Measurements from ENCODE around the gene GTF2H1. TPM values are rescaled to one million over a fixed set of nuclear protein-coding genes. Genes with fewer than 3 reads are reported as not detected.
"Not testable (repeated sequence)": the region's sequence is repeated elsewhere in the genome, so short reads cannot be mapped to it uniquely, and the experiment has no call there.

GTF2H1 gene
- total RNA-seq, 6 experiments from 2014 or later: 45.3 to 58.1 (median 52.7) TPM

- no peaks in the 10 kb centered on the region for H3K9me3 Mint-ChIP-seq
- peaks cover 3% of the 10 kb centered on the region for H3K27me3 Mint-ChIP-seq (ENCODE audit: insufficient read depth)
- peaks cover 59% of the 10 kb centered on the region for H3K4me1 Mint-ChIP-seq (ENCODE audit: low read depth)
- peak overlapping the region; percentile 15 for H3K27ac Mint-ChIP-seq
- TF ChIP-seq CTCF (IDR thresholded peaks at IDR 0.05): no peak
- H3K36me3 Mint-ChIP-seq (ENCODE audit: low read depth): peaks cover 53% of the 10 kb centered on the region
- no peak for DNase-seq
- H3K4me3 Mint-ChIP-seq: peak overlapping the region; percentile 99
These were observed 2.5 kb upstream of the GTF2H1 start for GRCh38 chr11:18319914-18320313.

- Mint-ChIP-seq H3K36me3 (ENCODE audit: low read depth) (peaks cover 53% of the 10 kb centered on the region), H3K4me3 (peak overlapping the region; percentile 99), H3K9me3 (no peaks in the 10 kb centered on the region), H3K4me1 (ENCODE audit: low read depth) (peaks cover 61% of the 10 kb centered on the region), H3K27ac (peak overlapping the region; percentile 37), H3K27me3 (ENCODE audit: insufficient read depth) (peaks cover 3% of the 10 kb centered on the region)
- DNase-seq: no peak
- TF ChIP-seq CTCF (IDR thresholded peaks at IDR 0.05): no peak
These were observed 1.8 kb upstream of the GTF2H1 start for GRCh38 chr11:18320617-18321016.

- Mint-ChIP-seq H3K9me3 (no peaks in the 10 kb centered on the region), H3K27ac (peak overlapping the region; percentile 100), H3K27me3 (ENCODE audit: insufficient read depth) (peaks cover 3% of the 10 kb centered on the region), H3K4me1 (ENCODE audit: low read depth) (peaks cover 67% of the 10 kb centered on the region), H3K36me3 (ENCODE audit: low read depth) (peaks cover 48% of the 10 kb centered on the region), H3K4me3 (peak overlapping the region; percentile 99)
- no peak for DNase-seq
- no peak for TF ChIP-seq CTCF (IDR thresholded peaks at IDR 0.05)
These were observed 794 bp upstream of the GTF2H1 start for GRCh38 chr11:18321578-18321968.

GRCh38 chr11:18322818-18323570 is 627 bp downstream of the GTF2H1 start:
- Mint-ChIP-seq H3K4me3 (peak overlapping the region; percentile 99), H3K27me3 (ENCODE audit: insufficient read depth) (peaks cover 3% of the 10 kb centered on the region), H3K4me1 (ENCODE audit: low read depth) (peaks cover 70% of the 10 kb centered on the region), H3K9me3 (no peaks in the 10 kb centered on the region), H3K27ac (peak overlapping the region; percentile 100), H3K36me3 (ENCODE audit: low read depth) (peaks cover 44% of the 10 kb centered on the region)
- no peak for DNase-seq
- TF ChIP-seq CTCF (IDR thresholded peaks at IDR 0.05): no peak

GRCh38 chr11:18323881-18324280 is 1.5 kb downstream of the GTF2H1 start:
- peak overlapping the region; percentile 99 for H3K4me3 Mint-ChIP-seq
- not testable (repeated sequence) for H3K9me3 Mint-ChIP-seq
- peaks cover 65% of the 10 kb centered on the region for H3K4me1 Mint-ChIP-seq (ENCODE audit: low read depth)

GRCh38 chr11:18324381-18324780 is 2.0 kb downstream of the GTF2H1 start:
- no peak for DNase-seq
- peak overlapping the region; percentile 100 for H3K27ac Mint-ChIP-seq
- no peaks in the 10 kb centered on the region for H3K9me3 Mint-ChIP-seq
- no peak for TF ChIP-seq CTCF (IDR thresholded peaks at IDR 0.05)
- peaks cover 3% of the 10 kb centered on the region for H3K27me3 Mint-ChIP-seq (ENCODE audit: insufficient read depth)
- H3K36me3 Mint-ChIP-seq (ENCODE audit: low read depth): peaks cover 42% of the 10 kb centered on the region
- H3K4me1 Mint-ChIP-seq (ENCODE audit: low read depth): peaks cover 65% of the 10 kb centered on the region
- H3K4me3 Mint-ChIP-seq: peak overlapping the region; percentile 99

More at GRCh38 chr11:18323881-18324280, 1.5 kb downstream of the GTF2H1 start:
- Mint-ChIP-seq H3K36me3 (ENCODE audit: low read depth) (peaks cover 43% of the 10 kb centered on the region), H3K27ac (peak overlapping the region; percentile 100)
- not testable (repeated sequence) for H3K27me3 Mint-ChIP-seq (ENCODE audit: insufficient read depth); DNase-seq
